ENCODE results near the gene WDFY4. TPM values are rescaled to one million over a fixed set of nuclear protein-coding genes. Genes with fewer than 3 reads are reported as not detected.

WDFY4 gene
- total RNA-seq, 1 experiment from 2014 or later, result 0.23 TPM

- no peak for TF ChIP-seq TCF7L2 (IDR thresholded peaks at IDR 0.05; ENCODE audit: low read depth, low read length)
- TF ChIP-seq POLR2AphosphoS5 (IDR thresholded peaks at IDR 0.05; ENCODE audit: low read depth, low read length), result no peak
- TF ChIP-seq SIN3A (IDR thresholded peaks at IDR 0.05; ENCODE audit: borderline replicate concordance, insufficient read depth, low read depth, low read length), result no peak
- TF ChIP-seq, protein P1, sequence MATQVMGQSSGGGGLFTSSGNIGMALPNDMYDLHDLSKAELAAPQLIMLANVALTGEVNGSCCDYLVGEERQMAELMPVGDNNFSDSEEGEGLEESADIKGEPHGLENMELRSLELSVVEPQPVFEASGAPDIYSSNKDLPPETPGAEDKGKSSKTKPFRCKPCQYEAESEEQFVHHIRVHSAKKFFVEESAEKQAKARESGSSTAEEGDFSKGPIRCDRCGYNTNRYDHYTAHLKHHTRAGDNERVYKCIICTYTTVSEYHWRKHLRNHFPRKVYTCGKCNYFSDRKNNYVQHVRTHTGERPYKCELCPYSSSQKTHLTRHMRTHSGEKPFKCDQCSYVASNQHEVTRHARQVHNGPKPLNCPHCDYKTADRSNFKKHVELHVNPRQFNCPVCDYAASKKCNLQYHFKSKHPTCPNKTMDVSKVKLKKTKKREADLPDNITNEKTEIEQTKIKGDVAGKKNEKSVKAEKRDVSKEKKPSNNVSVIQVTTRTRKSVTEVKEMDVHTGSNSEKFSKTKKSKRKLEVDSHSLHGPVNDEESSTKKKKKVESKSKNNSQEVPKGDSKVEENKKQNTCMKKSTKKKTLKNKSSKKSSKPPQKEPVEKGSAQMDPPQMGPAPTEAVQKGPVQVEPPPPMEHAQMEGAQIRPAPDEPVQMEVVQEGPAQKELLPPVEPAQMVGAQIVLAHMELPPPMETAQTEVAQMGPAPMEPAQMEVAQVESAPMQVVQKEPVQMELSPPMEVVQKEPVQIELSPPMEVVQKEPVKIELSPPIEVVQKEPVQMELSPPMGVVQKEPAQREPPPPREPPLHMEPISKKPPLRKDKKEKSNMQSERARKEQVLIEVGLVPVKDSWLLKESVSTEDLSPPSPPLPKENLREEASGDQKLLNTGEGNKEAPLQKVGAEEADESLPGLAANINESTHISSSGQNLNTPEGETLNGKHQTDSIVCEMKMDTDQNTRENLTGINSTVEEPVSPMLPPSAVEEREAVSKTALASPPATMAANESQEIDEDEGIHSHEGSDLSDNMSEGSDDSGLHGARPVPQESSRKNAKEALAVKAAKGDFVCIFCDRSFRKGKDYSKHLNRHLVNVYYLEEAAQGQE (IDR thresholded peaks at IDR 0.05; ENCODE audit: insufficient read depth in 1 of 2, low read depth in 2 of 2, low read length in 1 of 2), result no peak
- TF ChIP-seq, protein P2, sequence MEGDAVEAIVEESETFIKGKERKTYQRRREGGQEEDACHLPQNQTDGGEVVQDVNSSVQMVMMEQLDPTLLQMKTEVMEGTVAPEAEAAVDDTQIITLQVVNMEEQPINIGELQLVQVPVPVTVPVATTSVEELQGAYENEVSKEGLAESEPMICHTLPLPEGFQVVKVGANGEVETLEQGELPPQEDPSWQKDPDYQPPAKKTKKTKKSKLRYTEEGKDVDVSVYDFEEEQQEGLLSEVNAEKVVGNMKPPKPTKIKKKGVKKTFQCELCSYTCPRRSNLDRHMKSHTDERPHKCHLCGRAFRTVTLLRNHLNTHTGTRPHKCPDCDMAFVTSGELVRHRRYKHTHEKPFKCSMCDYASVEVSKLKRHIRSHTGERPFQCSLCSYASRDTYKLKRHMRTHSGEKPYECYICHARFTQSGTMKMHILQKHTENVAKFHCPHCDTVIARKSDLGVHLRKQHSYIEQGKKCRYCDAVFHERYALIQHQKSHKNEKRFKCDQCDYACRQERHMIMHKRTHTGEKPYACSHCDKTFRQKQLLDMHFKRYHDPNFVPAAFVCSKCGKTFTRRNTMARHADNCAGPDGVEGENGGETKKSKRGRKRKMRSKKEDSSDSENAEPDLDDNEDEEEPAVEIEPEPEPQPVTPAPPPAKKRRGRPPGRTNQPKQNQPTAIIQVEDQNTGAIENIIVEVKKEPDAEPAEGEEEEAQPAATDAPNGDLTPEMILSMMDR (IDR thresholded peaks at IDR 0.05), result no peak
- ATAC-seq (no peak), DNase-seq (ENCODE audit: low read depth, low spot score) (no peak)
- Histone ChIP-seq H3K27me3 (ENCODE audit: control insufficient read depth, insufficient read depth, low read length) (no peaks in the 10 kb centered on the region; the same call in 1 of the 2 replicates), H3K4me1 (ENCODE audit: control insufficient read depth, insufficient read depth, low read length) (no peaks in the 10 kb centered on the region), H3K36me3 (ENCODE audit: control insufficient read depth, insufficient read depth, low read length) (no peaks in the 10 kb centered on the region), H3K4me3 (ENCODE audit: low read depth in 2 of 2, low read length in 2 of 2) (no peak overlapping the region), H3K9me3 (ENCODE audit: control insufficient read depth, insufficient read depth, low read depth, low read length) (no peaks in the 10 kb centered on the region), H3K27ac (ENCODE audit: low read length) (no peak overlapping the region)
- POLR2A ChIA-PET, result interaction anchor here (0.7 kb wide), 1 partner anchor 95 kb away, joined by 8 read pairs; no protein-coding TSS in a partner anchor
- intact Hi-C loops (cut with micrococcal nuclease; ENCODE audit: unreplicated experiment), result no loop called here
- no TSS peak for BruUV-seq (replicated peaks)
- CTCF ChIA-PET, result interaction anchor here (0.6 kb wide), 1 partner anchor 514 kb away, joined by 7 read pairs; no protein-coding TSS in a partner anchor
- in situ Hi-C loops (cut with HindIII; ENCODE audit: low pct_unique_long_range_greater_than_20kb, low sequenced_read_pairs), result no loop called here
Observed at GRCh38 chr10:48803801-48804584, 119.3 kb downstream of the WDFY4 start.

- CTCF ChIA-PET, result no interaction called here
- TF ChIP-seq TCF7L2 (IDR thresholded peaks at IDR 0.05; ENCODE audit: low read depth, low read length), result no peak
- TF ChIP-seq SIN3A (IDR thresholded peaks at IDR 0.05; ENCODE audit: borderline replicate concordance, insufficient read depth, low read depth, low read length), result no peak
- TF ChIP-seq, protein P2 (IDR thresholded peaks at IDR 0.05), result no peak
- TF ChIP-seq, protein P1 (IDR thresholded peaks at IDR 0.05; ENCODE audit: insufficient read depth in 1 of 2, low read depth in 2 of 2, low read length in 1 of 2), result no peak
- TF ChIP-seq POLR2AphosphoS5 (IDR thresholded peaks at IDR 0.05; ENCODE audit: low read depth, low read length), result no peak
- ATAC-seq (no peak), DNase-seq (ENCODE audit: low read depth, low spot score) (no peak)
- no peaks in the 10 kb centered on the region for H3K4me1 ChIP-seq (ENCODE audit: control insufficient read depth, insufficient read depth, low read length)
- in situ Hi-C loops (cut with HindIII; ENCODE audit: low pct_unique_long_range_greater_than_20kb, low sequenced_read_pairs) (no loop called here), intact Hi-C loops (cut with micrococcal nuclease; ENCODE audit: unreplicated experiment) (no loop called here)
- no peak overlapping the region for H3K4me3 ChIP-seq (ENCODE audit: low read depth in 2 of 2, low read length in 2 of 2)
- no peaks in the 10 kb centered on the region; the same call in 1 of the 2 replicates for H3K27me3 ChIP-seq (ENCODE audit: control insufficient read depth, insufficient read depth, low read length)
- H3K36me3 ChIP-seq (ENCODE audit: control insufficient read depth, insufficient read depth, low read length), result no peaks in the 10 kb centered on the region
- BruUV-seq (replicated peaks), result no TSS peak
- POLR2A ChIA-PET, result interaction anchor here (0.7 kb wide), 1 partner anchor 96 kb away, joined by 8 read pairs; no protein-coding TSS in a partner anchor
- H3K9me3 ChIP-seq (ENCODE audit: control insufficient read depth, insufficient read depth, low read depth, low read length), result no peaks in the 10 kb centered on the region
- no peak overlapping the region for H3K27ac ChIP-seq (ENCODE audit: low read length)
Observed at GRCh38 chr10:48804740-48805182, 120.1 kb downstream of the WDFY4 start.
